OCI-LY3 (cell line): ENCODE data around the gene PARD3B.

Experiments used
- CTCF ChIP-seq: fragments of 200-600, 300-600 bp; sonication (generic); IDR thresholded peaks from 2 replicates; pipeline ENCODE4 v1.5.1; 2014; ENCODE audit warnings: antibody characterized with exemption, low read length, low read depth
- EZH2phosphoT487 ChIP-seq: fragments of 200-600 bp; shearing (Covaris generic); IDR thresholded peaks from 2 replicates; pipeline ENCODE4 v1.6.1; 2018; ENCODE audit warnings: antibody characterized with exemption, mixed run types, low read depth

- no peak for TF ChIP-seq CTCF
- TF ChIP-seq EZH2phosphoT487: no peak
Observed at GRCh38 chr2:205656941-205657340, 1111.7 kb downstream of the PARD3B start.
